Measurements from ENCODE around the gene FOCAD. TPM values are rescaled to one million over a fixed set of nuclear protein-coding genes. Genes with fewer than 3 reads are reported as not detected.
A peak's percentile ranks its signal among the peaks of the same experiment; 100 is the strongest.

FOCAD gene
- total RNA-seq, 4 donors from 2014 or later: 17.6 to 27.2 (median 20.1) TPM

GRCh38 chr9:20990867-20991266 is 306.8 kb downstream of the FOCAD start:
- DNase-seq (ENCODE audit: extremely low spot score): no peak
- no peaks in the 10 kb centered on the region for H3K27me3 ChIP-seq
- peaks cover 0 to 23% (median 9%) of the 10 kb centered on the region in 4 donors for H3K4me1 ChIP-seq
- intact Hi-C loops (cut with DNase I): no loop called here
- H3K36me3 ChIP-seq: peaks cover 0 to 60% (median 8%) of the 10 kb centered on the region in 4 donors
- H3K9me3 ChIP-seq: no peaks in the 10 kb centered on the region
- TF ChIP-seq, protein P1, sequence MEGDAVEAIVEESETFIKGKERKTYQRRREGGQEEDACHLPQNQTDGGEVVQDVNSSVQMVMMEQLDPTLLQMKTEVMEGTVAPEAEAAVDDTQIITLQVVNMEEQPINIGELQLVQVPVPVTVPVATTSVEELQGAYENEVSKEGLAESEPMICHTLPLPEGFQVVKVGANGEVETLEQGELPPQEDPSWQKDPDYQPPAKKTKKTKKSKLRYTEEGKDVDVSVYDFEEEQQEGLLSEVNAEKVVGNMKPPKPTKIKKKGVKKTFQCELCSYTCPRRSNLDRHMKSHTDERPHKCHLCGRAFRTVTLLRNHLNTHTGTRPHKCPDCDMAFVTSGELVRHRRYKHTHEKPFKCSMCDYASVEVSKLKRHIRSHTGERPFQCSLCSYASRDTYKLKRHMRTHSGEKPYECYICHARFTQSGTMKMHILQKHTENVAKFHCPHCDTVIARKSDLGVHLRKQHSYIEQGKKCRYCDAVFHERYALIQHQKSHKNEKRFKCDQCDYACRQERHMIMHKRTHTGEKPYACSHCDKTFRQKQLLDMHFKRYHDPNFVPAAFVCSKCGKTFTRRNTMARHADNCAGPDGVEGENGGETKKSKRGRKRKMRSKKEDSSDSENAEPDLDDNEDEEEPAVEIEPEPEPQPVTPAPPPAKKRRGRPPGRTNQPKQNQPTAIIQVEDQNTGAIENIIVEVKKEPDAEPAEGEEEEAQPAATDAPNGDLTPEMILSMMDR (IDR thresholded peaks at IDR 0.05): no peak
- TF ChIP-seq POLR2AphosphoS5 (IDR thresholded peaks at IDR 0.05) (no peak), EP300 (IDR thresholded peaks at IDR 0.05) (no peak), POLR2A (IDR thresholded peaks at IDR 0.05; ENCODE audit: low read depth) (no peak)
- no peak overlapping the region for H3K27ac ChIP-seq (replicated peaks in 1 of 4)
- H3K4me3 ChIP-seq: no peak overlapping the region
- 88% methylated on average over 2 of the region's 2 CpGs for WGBS

- no peak for DNase-seq (ENCODE audit: extremely low spot score)
- Histone ChIP-seq H3K27ac (replicated peaks in 1 of 4) (no peak overlapping the region), H3K9me3 (no peaks in the 10 kb centered on the region), H3K27me3 (no peaks in the 10 kb centered on the region), H3K4me3 (no peak overlapping the region), H3K4me1 (peaks cover 0 to 39% (median 26%) of the 10 kb centered on the region in 4 donors), H3K36me3 (peaks cover 0 to 35% (median 10%) of the 10 kb centered on the region in 4 donors)
- TF ChIP-seq, protein P1 (IDR thresholded peaks at IDR 0.05): no peak
- TF ChIP-seq POLR2A (IDR thresholded peaks at IDR 0.05; ENCODE audit: low read depth) (no peak), EP300 (IDR thresholded peaks at IDR 0.05) (no peak), POLR2AphosphoS5 (IDR thresholded peaks at IDR 0.05) (no peak)
- WGBS: 90% methylated on average over 3 of the region's 3 CpGs
- intact Hi-C loops (cut with DNase I): no loop called here
Observed at GRCh38 chr9:20994486-20994885, 310.4 kb downstream of the FOCAD start.

- DNase-seq (ENCODE audit: extremely low spot score): no peak
- H3K4me1 ChIP-seq: peaks cover 0 to 30% (median 22%) of the 10 kb centered on the region in 4 donors
- 62% methylated on average over 2 of the region's 2 CpGs for WGBS
- no peak overlapping the region for H3K4me3 ChIP-seq
- TF ChIP-seq POLR2A (IDR thresholded peaks at IDR 0.05; ENCODE audit: low read depth) (no peak), EP300 (IDR thresholded peaks at IDR 0.05) (no peak), POLR2AphosphoS5 (IDR thresholded peaks at IDR 0.05) (no peak)
- TF ChIP-seq, protein P1 (IDR thresholded peaks at IDR 0.05): no peak
- H3K27me3 ChIP-seq: no peaks in the 10 kb centered on the region
- H3K9me3 ChIP-seq: peaks cover 0 to 1% (median 0%) of the 10 kb centered on the region in 4 donors
- peaks cover 0 to 31% (median 3%) of the 10 kb centered on the region in 4 donors for H3K36me3 ChIP-seq
- intact Hi-C loops (cut with DNase I): no loop called here
- H3K27ac ChIP-seq (replicated peaks in 1 of 4): no peak overlapping the region
Observed at GRCh38 chr9:20995616-20996015, 311.6 kb downstream of the FOCAD start.

GRCh38 chr9:20996809-20997208 is 312.8 kb downstream of the FOCAD start:
- intact Hi-C loops (cut with DNase I): no loop called here
- Histone ChIP-seq H3K4me1 (peaks cover 0 to 28% (median 22%) of the 10 kb centered on the region in 4 donors), H3K36me3 (peaks cover 0 to 27% (median 2%) of the 10 kb centered on the region in 4 donors), H3K27ac (replicated peaks in 1 of 4) (peak overlapping the region in 2 of 4 donors; percentile 22 to 24), H3K27me3 (no peaks in the 10 kb centered on the region), H3K9me3 (peaks cover 0 to 11% (median 0%) of the 10 kb centered on the region in 4 donors), H3K4me3 (no peak overlapping the region)
- DNase-seq (ENCODE audit: extremely low spot score): no peak
- TF ChIP-seq EP300 (IDR thresholded peaks at IDR 0.05) (no peak), POLR2A (IDR thresholded peaks at IDR 0.05; ENCODE audit: low read depth) (no peak), POLR2AphosphoS5 (IDR thresholded peaks at IDR 0.05) (no peak)
- TF ChIP-seq, protein P1 (IDR thresholded peaks at IDR 0.05): no peak
- WGBS: 67% methylated on average over 2 of the region's 2 CpGs

All from esophagus muscularis mucosa (tissue), 4 donors.